HG03175 (cell line): ENCODE results near the gene RBM42.
"Not testable (repeated sequence)": the region's sequence is repeated elsewhere in the genome, so short reads cannot be mapped to it uniquely, and the experiment has no call there.

ENCODE experiments used
- ATAC-seq: cut with Tn5 transposase; IDR thresholded peaks from one replicate; pipeline ENCODE4 v1.9.1; 2021; ENCODE audit warnings: mild to moderate bottlenecking, moderate library complexity; ENCODE audit not compliant: unreplicated experiment

Gene RBM42, protein sequence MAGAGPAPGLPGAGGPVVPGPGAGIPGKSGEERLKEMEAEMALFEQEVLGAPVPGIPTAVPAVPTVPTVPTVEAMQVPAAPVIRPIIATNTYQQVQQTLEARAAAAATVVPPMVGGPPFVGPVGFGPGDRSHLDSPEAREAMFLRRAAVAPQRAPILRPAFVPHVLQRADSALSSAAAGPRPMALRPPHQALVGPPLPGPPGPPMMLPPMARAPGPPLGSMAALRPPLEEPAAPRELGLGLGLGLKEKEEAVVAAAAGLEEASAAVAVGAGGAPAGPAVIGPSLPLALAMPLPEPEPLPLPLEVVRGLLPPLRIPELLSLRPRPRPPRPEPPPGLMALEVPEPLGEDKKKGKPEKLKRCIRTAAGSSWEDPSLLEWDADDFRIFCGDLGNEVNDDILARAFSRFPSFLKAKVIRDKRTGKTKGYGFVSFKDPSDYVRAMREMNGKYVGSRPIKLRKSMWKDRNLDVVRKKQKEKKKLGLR

GRCh38 chr19:35628565-35629331, at the start of gene RBM42:
RBM42 (plus strand) TSS chr19:35629036; CDS start chr19:35629154, 118 bp downstream.
- ATAC-seq = peak; percentile 98

DNA sequence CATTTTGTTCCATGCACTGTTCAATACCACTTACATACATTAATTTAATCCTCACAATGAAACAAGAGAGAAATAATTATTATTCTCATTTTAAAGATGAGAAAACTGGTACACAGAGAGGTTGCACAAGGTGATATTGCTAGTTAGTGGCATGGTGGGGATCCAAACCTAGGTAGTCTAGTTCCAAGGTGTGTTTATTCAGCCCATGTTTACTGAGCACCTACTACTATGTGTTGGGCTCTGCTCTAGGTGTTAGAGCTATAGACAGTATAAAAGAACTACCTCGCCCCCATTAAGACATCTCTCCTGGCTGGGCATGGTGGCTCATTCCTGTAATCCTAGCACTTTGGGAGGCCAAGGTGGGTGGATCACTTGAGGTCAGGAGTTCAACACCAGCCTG, 46.1 kb upstream of the RBM42 start:
- ATAC-seq = no peak

GRCh38 chr19:35585848-35586247, 43.0 kb upstream of the RBM42 start, which contains the start of gene PMIS2:
PMIS2 (plus strand) TSS chr19:35586173; CDS start chr19:35586260, 87 bp downstream.
- no peak for ATAC-seq

DNA sequence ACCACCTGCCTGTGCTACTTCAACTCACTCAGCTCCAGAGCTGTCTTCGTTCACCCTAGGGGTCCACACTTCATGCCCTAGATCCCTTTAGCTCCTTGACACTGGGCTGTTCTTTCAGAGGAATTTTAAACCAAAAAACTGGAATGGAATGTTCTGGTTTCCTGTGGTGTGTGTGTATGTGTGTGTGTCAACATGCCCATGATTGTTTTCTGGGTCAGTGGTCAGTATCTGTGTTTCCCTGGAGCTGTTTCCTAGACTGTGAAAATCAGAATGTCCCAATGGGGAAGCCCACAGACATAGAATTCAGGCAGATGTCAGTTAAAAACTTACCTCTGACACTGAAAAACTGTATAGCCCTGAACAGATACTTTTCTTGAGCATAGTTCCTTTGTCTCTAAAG, 41.5 kb upstream of the RBM42 start:
- ATAC-seq = no peak

- ATAC-seq = no peak
Measured at GRCh38 chr19:35590875-35591274, 38.0 kb upstream of the RBM42 start.

GRCh38 chr19:35592226-35592625, 36.6 kb upstream of the RBM42 start:
- no peak for ATAC-seq

GRCh38 chr19:35595026-35595425, 33.8 kb upstream of the RBM42 start:
- ATAC-seq = not testable (repeated sequence)

- ATAC-seq = no peak
Measured at GRCh38 chr19:35595928-35596327, 32.9 kb upstream of the RBM42 start.

- ATAC-seq = peak; percentile 72
Measured at GRCh38 chr19:35596366-35596999, 32.4 kb upstream of the RBM42 start.

DNA sequence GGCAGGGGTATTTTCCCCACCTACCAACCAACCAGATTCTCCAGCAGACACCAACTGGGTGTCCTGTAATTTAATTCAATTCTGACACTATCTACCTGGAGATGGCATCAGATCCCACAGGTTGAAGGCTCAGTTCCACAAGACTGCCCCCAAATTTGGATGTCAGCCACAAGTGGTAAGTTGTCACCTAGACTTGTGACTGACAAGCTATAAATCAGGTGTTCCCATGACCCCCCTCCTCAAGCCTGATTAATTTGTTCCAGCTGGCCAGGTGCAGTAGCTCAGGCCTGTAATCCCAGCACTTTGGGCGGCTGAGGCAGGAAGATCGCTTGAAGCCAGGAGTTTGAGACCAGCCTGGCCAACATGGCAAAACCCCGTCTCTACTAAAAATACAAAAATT, 26.9 kb upstream of the RBM42 start:
- no peak for ATAC-seq

DNA sequence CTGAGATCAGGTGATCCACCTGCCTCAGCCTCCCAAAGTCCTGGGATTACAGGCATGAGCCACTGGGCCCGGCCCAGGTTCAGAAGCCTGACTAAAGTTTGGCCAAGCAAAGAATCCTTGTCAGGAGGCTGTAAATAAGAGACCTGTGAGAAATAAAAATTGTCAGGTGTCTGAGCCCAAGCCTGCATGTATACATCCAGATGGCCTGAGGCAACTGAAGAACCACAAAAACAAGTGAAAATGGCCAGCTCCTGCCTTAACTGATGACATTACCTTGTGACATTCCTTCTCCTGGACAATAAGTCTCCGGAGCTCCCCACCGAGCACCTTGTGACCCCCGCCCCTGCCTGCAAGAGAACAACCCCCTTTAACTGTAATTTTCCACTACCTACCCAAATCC, 24.4 kb upstream of the RBM42 start:
- not testable (repeated sequence) for ATAC-seq

DNA sequence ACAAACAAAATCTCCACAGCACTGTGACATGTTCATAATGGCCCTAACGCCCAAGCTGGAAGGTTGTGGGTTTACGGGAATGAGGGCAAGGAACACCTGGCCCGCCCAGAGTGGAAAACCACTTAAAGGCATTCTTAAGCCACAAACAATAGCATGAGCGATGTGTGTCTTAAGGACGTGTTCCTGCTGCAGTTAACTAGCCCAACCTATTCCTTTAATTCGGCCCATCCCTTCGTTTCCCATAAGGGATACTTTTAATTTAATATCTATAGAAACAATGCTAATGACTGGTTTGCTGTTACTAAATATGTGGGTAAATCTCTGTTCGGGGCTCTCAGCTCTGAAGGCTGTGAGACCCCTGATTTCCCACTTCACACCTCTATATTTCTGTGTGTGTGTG, 21.7 kb upstream of the RBM42 start:
- not testable (repeated sequence) for ATAC-seq

GRCh38 chr19:35607661-35608060, 21.2 kb upstream of the RBM42 start:
- no peak for ATAC-seq

GRCh38 chr19:35608251-35608650, 20.6 kb upstream of the RBM42 start:
- no peak for ATAC-seq

- no peak for ATAC-seq
Measured at GRCh38 chr19:35609851-35610353, 18.9 kb upstream of the RBM42 start.

DNA sequence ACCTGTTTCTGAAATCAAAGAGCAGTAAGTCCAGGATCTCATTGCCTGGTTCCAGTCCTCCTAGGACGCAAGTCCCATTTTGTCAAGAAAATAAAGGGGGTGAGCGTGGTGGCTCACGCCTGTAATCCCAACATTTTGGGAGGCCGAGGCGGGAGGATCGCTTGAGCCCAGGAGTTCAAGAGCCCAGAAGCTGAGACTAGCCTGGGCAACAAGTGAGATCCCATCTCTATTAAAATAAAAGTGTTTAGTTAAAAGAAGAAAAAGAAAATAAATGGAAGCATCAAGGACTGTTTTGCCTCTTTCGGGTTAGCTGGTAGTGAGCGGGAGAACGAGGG, 16.6 kb upstream of the RBM42 start:
- no peak for ATAC-seq

DNA sequence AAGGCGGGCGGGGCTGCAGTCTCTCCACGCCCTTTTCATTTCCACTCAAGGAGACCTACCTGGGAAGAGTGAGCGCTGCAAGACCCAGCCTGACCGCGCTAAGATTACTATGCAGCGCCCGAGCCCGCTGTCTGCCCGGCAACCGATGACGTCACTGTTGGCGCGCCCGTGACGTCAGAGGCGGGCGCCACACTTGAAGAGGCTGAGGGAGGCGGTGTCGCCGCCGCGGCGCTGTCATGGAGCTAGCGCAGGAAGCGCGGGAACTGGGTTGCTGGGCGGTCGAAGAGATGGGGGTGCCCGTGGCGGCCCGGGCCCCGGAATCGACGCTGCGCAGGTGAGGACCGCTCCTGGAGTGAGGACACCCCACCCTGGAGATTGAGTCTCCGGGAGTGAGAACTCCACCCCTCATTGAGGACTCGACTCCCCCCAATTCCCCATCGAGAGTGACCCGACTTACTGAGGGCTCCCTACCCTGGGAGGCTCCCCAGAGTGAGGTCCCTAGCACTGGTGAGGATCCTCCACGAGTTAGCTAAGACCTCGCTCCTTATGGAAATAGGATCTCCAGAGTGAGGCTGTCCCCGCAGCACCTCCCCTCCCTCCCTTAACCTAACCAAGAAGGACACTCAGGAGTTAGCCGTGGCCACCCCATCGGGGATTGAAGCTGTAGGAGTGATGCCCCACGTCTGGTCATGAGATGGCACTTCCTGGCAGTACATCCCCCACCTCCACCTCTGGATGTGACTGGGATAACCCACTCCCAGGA, 16.1 kb upstream of the RBM42 start, which contains the start of gene HAUS5:
TSS of gene HAUS5 (plus strand) at position 177 of the 763 bp plus-strand sequence. CDS start at position 237, 60 bp downstream.
- peak; percentile 80 for ATAC-seq

DNA sequence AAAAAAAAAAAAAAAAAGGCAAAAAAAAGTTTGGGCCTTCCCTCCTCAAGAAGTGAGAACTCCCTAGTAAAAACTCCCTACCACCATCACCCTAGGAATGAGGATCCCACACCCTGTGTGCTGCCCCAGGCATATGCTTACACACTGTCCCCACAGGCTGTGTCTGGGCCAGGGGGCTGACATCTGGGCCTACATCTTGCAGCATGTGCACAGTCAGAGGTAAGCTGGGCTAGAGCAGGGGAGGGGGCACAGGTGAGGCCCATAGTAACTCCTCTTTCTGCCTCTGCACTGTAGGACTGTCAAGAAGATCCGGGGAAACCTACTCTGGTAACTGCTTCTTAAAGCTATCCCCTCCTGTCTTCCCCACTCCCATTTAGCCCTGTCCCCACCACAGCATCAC, 15.3 kb upstream of the RBM42 start:
- ATAC-seq = no peak

- no peak for ATAC-seq
Measured at GRCh38 chr19:35615036-35615435, 13.8 kb upstream of the RBM42 start.

DNA sequence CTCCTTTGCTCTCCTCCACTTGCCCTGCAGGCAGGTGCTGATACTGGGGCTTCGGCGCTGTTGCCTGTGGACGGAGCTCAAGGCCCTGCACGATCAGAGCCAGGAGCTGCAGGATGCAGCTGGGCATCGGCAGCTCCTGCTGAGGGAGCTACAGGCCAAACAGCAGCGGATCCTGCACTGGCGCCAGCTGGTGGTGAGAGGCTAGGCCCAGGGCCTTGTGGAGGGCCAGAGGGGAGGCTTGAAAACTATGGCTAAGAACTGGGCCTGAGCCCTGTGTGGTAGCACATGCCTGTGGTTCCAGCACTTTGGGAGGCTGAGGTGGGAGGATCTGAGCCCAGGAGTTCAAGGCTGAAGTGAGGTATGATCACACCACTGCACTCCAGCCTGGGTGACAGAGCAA, 10.0 kb upstream of the RBM42 start:
- ATAC-seq = no peak
